IPS-18c (cell line): ENCODE data around the gene LAMC2.
"Not testable (repeated sequence)": the region's sequence is repeated elsewhere in the genome, so short reads cannot be mapped to it uniquely, and the experiment has no call there.

ENCODE experiments used
- H3K4me3 ChIP-seq: 2 replicates; pipeline ENCODE4 v1.7.0; 2013; ENCODE audit warnings: low read depth, mild to moderate bottlenecking, low read length, moderate library complexity; ENCODE audit not compliant: insufficient read depth
- H3K9me3 ChIP-seq: one replicate; pipeline ENCODE4 v1.6.1; 2013; ENCODE audit warnings: mild to moderate bottlenecking, low read length, moderate library complexity; ENCODE audit not compliant: control insufficient read depth, insufficient read depth

Gene LAMC2

GRCh38 chr1:183263886-183264602 lies 78.0 kb downstream of the LAMC2 start:
- H3K4me3 ChIP-seq, result no peak overlapping the region
- no peaks in the 10 kb centered on the region for H3K9me3 ChIP-seq

- no peak overlapping the region for H3K4me3 ChIP-seq
- no peaks in the 10 kb centered on the region for H3K9me3 ChIP-seq
These were observed 81.8 kb downstream of the LAMC2 start for GRCh38 chr1:183267646-183268431.

GRCh38 chr1:183270541-183271141 lies 84.6 kb downstream of the LAMC2 start:
- no peak overlapping the region for H3K4me3 ChIP-seq
- no peaks in the 10 kb centered on the region for H3K9me3 ChIP-seq

DNA sequence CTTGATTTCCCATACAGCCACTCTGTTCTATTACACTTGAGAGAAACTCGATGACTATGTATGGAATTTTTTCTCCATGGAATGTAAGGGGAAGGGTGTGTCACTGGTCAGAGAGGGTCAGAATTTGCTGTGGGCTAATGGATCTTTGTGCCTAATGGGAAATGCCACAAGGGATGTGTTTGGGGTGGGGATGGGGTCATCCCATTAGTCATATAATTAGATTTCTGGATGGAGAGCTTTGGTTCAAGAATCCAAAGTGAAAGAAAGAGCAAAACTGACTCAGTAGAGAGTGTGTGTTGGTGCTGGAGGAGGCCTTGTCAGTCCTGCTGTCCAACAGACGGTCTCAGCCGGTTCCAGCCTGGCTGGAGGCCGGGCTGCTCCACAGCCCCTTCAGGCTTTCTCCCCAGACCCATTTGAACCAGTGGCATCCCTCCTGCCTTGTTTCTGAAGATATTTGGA lies 86.4 kb downstream of the LAMC2 start:
- H3K4me3 ChIP-seq, result no peak overlapping the region
- no peaks in the 10 kb centered on the region for H3K9me3 ChIP-seq

DNA sequence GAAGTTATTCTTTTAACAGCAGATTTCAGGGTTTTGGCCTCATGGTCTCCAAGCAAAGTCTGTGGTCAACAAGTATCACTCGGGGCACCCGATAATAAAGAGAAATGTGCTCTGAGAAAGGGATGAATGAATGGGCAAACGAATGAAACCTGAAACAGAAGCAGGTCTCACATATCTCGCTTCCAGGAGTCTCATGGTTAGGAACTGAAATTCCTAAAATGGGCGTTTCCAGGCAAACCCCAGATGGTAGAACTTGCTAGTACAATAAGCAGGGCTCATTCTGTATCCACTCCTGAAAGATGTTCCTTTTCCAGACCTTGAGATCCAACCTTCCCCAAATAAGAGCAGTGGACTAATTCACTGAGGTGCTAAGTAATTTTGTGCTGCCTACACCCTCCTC lies 87.2 kb downstream of the LAMC2 start:
- H3K4me3 ChIP-seq, result no peak overlapping the region
- H3K9me3 ChIP-seq, result no peaks in the 10 kb centered on the region

GRCh38 chr1:183273984-183274383 lies 87.9 kb downstream of the LAMC2 start:
- H3K9me3 ChIP-seq, H3K4me3 ChIP-seq: not testable (repeated sequence)

GRCh38 chr1:183274836-183275235 lies 88.8 kb downstream of the LAMC2 start:
- no peak overlapping the region for H3K4me3 ChIP-seq

DNA sequence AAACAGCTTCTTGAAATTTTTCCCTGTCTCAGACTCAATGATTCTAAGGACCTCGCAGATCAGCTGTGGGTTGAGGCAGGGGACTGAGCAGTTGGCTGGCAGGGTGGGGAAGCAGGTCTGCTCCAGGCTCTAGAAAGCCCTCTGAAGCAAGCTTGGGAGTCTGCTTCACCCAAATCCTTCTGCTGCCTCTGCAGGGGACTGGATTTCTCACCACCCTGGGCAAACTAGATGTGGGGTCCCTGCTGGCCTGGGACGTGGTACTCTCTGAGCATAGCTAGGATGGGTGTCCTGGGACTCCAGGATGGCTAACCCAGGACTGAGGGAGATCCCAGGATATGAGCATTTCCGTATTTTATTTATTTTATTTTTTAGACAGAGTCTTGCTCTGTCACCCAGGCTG lies 89.3 kb downstream of the LAMC2 start:
- no peaks in the 10 kb centered on the region for H3K9me3 ChIP-seq
- no peak overlapping the region for H3K4me3 ChIP-seq

More at GRCh38 chr1:183274836-183275235, 88.8 kb downstream of the LAMC2 start:
- H3K9me3 ChIP-seq, result no peaks in the 10 kb centered on the region

DNA sequence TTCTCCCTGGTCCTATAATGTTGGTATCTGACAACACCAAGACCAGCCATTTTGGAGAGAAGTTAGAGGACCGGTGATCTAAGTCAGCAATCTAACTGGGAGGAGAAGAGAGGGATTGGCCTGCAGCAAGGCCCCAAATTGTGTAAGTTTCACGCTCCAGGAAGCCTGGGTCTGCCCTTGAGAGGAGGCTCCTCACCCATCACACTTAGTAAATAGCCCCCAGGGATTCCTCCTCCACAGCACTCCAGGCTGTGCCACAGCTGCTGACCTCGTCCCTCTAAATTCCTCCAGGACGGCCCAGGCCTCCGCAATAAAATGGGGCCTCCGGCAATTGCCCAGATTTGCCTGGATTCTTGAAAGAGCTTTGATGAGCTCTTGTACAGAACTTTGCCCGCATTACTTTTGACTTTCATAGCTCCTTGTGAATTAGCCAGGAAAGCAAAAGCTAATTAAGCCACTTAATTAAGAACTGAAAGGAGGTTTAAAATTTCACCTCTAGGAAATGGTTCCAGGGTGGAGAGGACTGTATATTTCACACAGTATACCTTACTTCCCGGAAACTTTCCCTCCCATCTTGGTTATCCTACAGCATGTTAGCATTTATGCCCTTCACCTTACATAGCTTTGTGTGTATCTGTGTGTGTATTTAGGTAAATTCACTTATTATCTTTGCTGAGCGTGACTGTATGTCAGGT lies 90.5 kb downstream of the LAMC2 start:
- H3K4me3 ChIP-seq, result no peak overlapping the region
- H3K9me3 ChIP-seq, result no peaks in the 10 kb centered on the region

DNA sequence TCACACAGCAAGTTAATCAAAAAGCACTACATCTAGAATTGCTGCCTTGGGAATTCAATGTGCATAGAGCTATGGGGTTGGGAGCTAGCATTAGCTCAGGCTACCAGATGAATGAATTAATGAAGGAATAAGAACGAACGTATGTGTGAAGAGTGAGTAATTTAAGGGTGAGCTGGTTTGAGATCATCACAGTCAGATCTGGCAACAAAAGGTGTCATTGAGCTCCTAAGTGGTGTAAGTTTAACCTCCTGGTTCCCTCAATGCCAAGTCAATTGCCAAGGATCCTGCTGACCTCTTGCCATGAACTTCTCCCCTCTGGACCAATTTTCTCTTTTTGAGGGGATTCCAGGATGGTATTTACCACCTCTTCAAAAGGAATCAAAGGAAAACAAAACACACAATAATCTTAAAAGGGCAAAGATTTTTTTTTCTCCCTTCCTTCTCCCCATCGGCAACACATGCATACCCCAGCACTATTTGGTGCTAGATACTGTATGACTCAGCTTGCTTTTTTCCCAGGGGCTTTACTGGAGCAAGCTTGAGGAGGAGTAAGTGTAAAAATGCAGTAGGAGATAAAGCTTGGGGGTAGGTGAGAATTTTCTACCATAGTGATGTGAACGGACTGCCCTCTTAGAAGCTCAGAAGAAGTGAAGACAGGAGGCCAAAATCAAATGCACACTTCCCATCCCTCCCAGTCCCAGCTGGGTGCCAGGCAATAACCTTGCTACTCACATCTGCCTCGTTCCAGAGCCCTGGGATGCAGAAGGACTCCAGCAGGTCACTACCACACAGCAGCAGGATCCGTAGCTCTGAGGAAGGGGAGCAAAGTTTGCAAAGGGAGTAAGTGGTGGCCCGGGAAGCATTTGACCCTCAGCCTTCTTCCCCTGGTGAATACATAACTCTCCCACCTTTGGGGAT lies 92.0 kb downstream of the LAMC2 start:
- H3K4me3 ChIP-seq, result no peak overlapping the region
- H3K9me3 ChIP-seq, result no peaks in the 10 kb centered on the region

- Histone ChIP-seq H3K4me3 (no peak overlapping the region), H3K9me3 (no peaks in the 10 kb centered on the region)
These were observed 92.9 kb downstream of the LAMC2 start for GRCh38 chr1:183278739-183279591.

- Histone ChIP-seq H3K4me3 (no peak overlapping the region), H3K9me3 (no peaks in the 10 kb centered on the region)
These were observed 93.8 kb downstream of the LAMC2 start for GRCh38 chr1:183279835-183280234.

GRCh38 chr1:183281039-183281438 lies 95.0 kb downstream of the LAMC2 start:
- Histone ChIP-seq H3K4me3 (no peak overlapping the region), H3K9me3 (no peaks in the 10 kb centered on the region)

- Histone ChIP-seq H3K9me3 (no peaks in the 10 kb centered on the region), H3K4me3 (no peak overlapping the region)
These were observed 95.6 kb downstream of the LAMC2 start for GRCh38 chr1:183281553-183282091.

- Histone ChIP-seq H3K4me3 (no peak overlapping the region), H3K9me3 (no peaks in the 10 kb centered on the region)
These were observed 96.2 kb downstream of the LAMC2 start for GRCh38 chr1:183282101-183282855.
